ENCODE measurements around the gene ADGRG1.

Gene ADGRG1

GRCh38 chr16:57620335-57621231 is 7.8 kb upstream of the ADGRG1 start:
- DNase-seq = no peak

DNA sequence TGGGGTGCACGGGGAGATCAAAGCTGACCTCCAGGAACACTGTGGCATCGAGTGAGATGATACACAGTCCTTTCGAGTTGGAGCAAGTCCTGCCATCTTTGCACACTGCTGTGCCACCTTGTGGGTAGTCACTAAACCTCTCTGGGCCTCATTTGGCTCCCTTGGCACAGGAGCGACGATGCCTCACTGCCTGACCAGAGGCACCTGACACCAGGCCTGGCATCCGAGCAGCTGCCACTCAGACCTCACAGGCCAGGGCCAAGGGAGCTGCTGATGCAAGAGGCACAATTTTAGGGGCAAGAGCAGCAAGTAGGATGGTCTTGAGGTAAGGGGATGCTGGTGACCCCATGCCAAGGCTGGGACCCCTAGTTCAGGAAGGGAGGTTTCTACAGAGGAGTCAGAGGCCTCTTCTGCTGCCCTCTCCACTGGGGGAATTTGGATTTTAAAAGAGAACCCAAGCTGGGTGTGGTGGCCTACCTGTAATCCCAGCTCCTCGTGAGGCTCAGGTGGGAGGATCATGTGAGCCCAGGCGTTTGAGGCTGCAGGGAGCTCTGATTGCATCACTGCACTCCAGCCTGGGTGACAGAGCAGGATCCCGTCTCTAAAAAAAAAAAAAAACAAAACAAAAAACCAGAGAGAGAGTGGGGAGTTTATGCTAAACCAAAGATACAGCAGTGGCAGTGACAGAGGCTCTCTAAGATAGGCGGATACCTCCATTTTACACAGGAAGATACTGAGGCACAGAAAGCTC is 6.7 kb upstream of the ADGRG1 start:
- no peak for DNase-seq

- DNase-seq = no peak
Observed at GRCh38 chr16:57622361-57623250, 5.8 kb upstream of the ADGRG1 start.

DNA sequence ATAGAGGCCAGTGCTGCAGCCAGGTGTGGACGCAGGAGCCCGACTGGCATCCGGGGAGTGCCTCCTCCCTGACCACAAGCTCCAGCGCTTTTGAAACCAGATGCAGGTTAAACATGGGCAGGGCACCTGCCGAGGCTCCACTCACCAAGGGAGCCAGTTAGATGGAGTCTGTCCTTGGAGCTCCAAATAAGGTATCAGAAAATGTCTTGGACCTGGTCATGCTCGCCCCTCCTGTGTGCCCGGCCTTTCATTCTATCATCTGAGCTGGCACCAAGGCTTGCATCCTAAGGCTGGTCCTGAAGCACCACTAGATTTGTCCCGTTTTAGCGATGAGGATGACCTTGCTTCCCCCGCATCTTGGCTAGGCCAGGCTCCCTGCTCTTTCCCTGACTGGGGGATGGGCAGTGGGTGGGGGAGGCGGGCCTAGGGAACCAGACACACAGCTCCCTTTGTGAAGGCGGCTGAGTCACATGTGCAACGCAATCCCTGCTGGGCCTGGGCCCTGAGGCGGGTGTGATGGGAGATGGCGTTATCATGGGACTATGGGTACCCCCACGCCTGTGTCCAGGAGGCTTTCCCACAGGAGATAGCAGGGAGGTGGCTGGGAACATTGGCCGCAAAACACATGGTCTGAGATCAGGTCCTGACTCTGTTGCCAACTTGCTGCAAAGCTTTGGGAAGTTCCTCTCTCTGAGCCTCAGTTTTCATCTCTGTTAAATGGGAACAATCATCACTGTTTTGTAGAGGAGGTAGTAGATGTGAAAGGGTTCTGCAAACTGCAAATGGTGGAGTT is 5.0 kb upstream of the ADGRG1 start:
- DNase-seq = no peak

- DNase-seq = no peak
Observed at GRCh38 chr16:57624044-57624688, 4.3 kb upstream of the ADGRG1 start.

DNA sequence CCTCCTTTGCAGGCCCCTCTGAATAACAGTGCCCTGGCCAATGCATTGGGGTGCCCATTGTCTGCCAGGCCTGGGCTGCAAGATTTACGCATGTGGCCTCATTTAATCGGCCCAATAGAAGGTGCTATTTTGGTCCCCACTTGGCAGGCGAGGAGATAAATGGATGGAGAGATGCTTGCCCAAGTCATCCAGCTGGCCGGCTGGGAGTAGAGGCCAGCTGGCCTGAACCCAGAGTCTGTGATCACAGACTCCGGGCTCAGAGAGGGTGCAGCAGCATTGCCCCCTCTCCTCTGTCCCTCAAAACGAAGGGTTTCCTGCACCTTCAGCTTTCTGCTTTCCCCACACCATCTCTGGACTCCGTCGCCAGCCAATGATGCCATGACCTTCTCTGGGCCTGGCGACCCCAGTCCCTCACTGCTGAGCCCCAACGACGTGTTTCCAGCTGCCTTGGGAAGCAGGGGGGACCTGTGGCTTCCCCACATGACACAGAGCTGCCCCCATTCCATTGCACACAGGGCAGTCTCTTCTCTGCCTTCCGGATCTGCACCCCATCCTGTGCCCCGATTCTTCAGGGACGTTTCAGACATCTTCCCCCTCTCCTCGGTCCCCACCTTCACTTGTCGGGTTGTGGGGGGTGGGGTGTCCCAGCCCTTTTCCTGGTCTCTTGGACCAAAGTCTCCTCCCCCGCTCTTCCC is 3.5 kb upstream of the ADGRG1 start:
- DNase-seq = no peak

GRCh38 chr16:57626420-57627170 is 1.8 kb upstream of the ADGRG1 start:
- no peak for DNase-seq

DNA sequence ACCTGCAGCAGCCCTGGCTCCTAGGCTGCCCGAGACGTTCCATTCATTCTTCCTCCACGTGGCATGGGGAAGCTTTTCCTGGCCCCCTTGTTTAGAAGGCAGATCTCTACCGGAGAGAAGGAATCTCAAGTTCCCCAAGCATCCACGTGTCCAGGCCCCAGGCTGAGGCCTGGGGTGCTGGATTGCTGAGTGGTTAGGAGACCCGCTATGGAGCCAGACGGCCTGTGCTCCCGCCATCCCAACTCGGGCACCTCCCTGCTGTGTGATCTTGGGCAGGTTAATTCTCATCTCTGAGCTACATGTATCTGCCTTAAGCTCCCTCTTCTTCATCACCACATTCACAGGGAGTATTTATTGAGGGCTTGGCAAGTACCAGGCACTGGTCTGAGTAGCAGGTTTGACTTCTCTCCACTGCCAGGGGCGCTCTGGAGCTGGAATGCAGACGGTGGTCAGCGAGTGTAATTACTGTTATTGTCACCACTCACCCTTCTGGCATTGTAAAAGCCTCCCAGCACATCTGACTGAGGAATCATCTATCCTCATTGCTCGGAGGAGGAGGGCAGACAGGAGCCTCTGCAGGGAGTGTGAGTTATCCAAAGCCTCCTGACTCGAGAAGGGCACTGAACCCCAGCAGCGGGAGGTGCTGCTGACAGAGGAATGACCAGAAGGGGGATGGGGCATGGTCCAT is 1.1 kb upstream of the ADGRG1 start:
- peak; percentile 76 for DNase-seq

- DNase-seq = no peak
Observed at GRCh38 chr16:57628783-57629293, 408 bp downstream of the ADGRG1 start.

DNA sequence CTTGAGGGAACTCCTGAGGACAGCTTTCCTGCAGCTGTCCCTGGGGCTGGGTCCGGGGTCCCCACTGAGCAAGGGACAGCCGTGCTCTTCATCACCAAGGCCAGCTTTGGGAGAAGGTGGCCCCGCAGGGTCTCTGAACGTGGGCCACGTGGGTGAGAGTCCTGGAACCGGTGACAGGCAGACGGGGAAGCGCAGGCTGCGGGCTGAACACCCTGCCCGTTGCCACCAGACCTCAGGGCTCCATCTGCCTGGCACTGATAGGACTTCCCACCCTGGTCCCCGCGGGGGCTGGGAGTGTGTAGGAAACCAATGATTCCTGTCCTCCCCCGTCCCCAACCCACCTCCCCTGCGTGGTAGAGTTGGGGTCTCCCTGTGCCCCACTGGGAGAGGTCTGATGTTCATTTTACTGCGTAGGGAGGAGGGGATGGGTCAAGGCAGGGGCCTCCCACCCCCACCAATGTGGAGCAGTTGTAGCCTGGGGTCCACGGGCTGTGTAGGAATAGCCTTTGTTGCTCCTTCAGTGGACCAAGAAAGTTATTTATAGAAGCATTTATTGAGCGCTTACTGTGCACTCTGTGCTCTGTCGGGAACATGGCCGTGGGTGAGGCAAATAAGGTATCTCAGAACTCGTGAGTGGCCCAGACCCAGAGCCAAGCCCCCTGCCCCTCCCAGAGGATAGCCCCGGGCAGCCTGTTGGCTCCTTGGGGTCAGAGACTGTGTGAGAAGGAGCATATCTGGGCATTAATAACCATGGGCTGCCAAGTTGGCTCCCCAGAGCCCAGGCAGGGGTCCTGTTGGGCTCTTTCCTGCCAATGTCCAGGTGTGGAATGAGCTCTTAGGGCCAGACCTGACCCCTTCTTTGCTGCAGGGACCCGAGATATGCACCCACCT is 1.3 kb downstream of the ADGRG1 start:
- no peak for DNase-seq

GRCh38 chr16:57630407-57630797 is 2.0 kb downstream of the ADGRG1 start:
- DNase-seq = no peak

- no peak for DNase-seq
Observed at GRCh38 chr16:57630931-57631845, 2.8 kb downstream of the ADGRG1 start.

DNA sequence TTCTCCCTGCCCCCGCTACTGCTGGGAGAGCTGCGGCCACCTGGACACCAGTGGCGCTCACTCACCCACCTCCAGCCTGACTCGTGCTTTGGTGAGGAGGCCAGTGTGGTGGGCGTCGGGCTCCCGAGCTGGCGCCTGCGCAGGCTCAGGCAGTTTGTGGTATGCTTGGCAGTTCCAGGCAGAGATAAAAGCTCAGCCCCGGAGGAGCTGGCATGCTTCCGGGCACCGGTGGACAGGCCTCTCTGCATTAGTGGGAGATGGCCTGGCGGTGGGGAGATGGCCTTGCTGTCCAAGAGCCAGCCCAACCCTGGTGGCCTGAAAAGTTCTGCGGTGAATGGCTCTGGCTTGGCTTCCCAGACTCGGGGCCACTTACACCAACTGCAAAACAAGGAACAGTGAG is 4.1 kb downstream of the ADGRG1 start:
- DNase-seq = no peak

- DNase-seq = no peak
Observed at GRCh38 chr16:57633383-57634064, 5.1 kb downstream of the ADGRG1 start.

DNA sequence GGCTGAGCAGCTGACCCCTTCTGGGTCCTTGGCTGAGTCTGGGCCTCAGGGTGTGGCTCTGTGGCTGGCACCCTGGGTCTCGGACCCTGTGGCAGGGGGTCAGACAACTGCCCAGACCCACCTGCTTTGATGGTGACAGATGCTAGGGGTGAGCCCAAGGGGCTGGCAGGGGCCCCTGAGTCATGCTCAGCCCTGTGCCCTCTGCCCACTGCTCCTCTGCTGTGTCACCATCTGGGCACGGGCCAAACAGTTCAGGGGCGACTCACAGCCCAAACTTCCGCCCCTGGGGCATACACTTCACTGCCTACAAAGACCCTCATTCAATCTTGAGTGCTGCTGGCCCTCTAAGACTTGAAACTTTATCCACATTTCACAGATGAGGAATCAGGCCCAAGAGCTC is 5.7 kb downstream of the ADGRG1 start:
- peak; percentile 65 for DNase-seq

DNA sequence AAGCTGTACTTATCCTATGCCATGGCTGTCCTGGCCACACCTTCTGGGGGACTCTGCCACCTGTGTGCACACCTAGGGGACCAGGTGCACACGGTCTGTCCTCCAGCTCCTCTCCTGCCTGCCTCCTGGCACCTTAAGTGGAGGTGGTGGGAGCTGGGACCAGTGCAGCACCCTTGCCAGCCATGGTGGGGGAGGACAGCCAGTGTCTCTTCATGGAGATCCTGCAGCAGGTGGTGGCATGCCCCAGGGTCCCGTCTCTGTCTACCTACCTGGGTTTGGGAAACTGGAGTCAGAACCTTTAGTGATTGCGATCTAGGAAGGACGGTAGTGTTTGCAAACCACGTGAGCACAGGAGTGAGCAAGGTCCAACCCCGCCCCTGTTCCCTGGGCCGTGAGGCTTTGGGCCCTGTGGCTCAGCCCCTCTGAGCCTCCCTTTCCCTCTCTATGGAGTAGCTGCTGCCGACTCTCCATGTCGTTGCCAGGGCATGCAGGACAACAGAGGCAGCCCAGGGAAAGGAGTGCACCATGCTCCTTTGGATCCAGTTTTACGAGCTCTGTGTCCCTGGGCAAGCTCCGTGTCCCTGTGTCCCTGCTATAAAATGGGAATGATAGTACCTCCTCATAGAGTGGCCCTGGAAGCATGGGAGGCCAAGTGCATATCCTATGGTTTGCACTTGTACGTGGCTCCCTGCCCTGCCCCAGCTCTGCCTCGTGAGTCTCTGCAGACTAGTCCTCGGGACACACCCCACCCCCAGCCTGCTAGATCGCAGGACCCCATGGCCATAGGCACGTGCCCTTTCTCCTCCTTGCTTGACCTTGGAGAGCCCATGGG is 7.1 kb downstream of the ADGRG1 start:
- no peak for DNase-seq
